PC-9 (cell line): Measurements from ENCODE around the gene FNDC3B. TPM values are rescaled to one million over a fixed set of nuclear protein-coding genes. Genes with fewer than 3 reads are reported as not detected.

Experiments
- BruUV-seq: library from RNA; stranded (reverse); fragments of 400-500 nt; replicated peaks from 2 replicates; lab custom pipeline; 2021; lab: Mats Ljungman, UMichigan
- CTCF ChIA-PET: fragments of 300-600 bp; sonication (Branson Sonifier 250); formaldehyde crosslinking; loops from one replicate; lab custom pipeline; 2022; ENCODE audit warnings: antibody characterized with exemption; lab: Charles Lee
- POLR2A ChIA-PET: fragments of 300-600 bp; sonication (Branson Sonifier 250); formaldehyde crosslinking; loops from one replicate; lab custom pipeline; 2022; ENCODE audit warnings: antibody characterized with exemption; ENCODE audit not compliant: unreplicated experiment; lab: Charles Lee
- DNase-seq, 2 experiments: peaks; one replicate each; pipeline versions ENCODE4 v3.0.0 to v3.0.0-alpha.2; 2015 to 2022; ENCODE audit warnings: mixed read lengths in 1 of 2
- H2AFZ ChIP-seq: fragments of 200-600 bp; sonication (generic); 2 replicates; pipeline ENCODE4 v1.8.1; 2017; ENCODE audit warnings: antibody characterized with exemption
- H3F3A ChIP-seq: fragments of 200-600 bp; sonication (generic); 2 replicates; pipeline ENCODE4 v1.8.1; 2017; ENCODE audit warnings: antibody characterized with exemption, mild to moderate bottlenecking, low read depth; ENCODE audit not compliant: insufficient read depth
- H3K27ac ChIP-seq: fragments of 200-600 bp; sonication (generic); 2 replicates; pipeline ENCODE4 v1.6.1; 2016; ENCODE audit warnings: mixed run types
- H3K27me3 ChIP-seq: fragments of 200-600 bp; sonication (generic); 2 replicates; pipeline ENCODE4 v1.6.1; 2016; ENCODE audit warnings: low read depth, mixed run types; ENCODE audit not compliant: insufficient read depth
- H3K36me3 ChIP-seq: fragments of 200-600 bp; sonication (generic); 2 replicates; pipeline ENCODE4 v1.6.1; 2016; ENCODE audit warnings: low read depth, mixed run types
- H3K4me1 ChIP-seq: fragments of 200-600 bp; sonication (generic); replicated peaks from 2 replicates; pipeline ENCODE4 v1.6.1; 2016; ENCODE audit warnings: mixed run types; ENCODE audit not compliant: insufficient read depth
- H3K4me2 ChIP-seq: fragments of 200-600 bp; sonication (generic); 2 replicates; pipeline ENCODE4 v1.6.1; 2017; ENCODE audit warnings: mixed run types
- H3K4me3 ChIP-seq: fragments of 200-600 bp; sonication (generic); 2 replicates; pipeline ENCODE4 v1.6.1; 2016; ENCODE audit warnings: mixed run types
- H3K79me2 ChIP-seq: fragments of 200-600 bp; sonication (generic); 2 replicates; pipeline ENCODE4 v1.6.1; 2017; ENCODE audit warnings: low read depth, mixed run types
- H3K9me2 ChIP-seq: fragments of 200-600 bp; sonication (generic); 2 replicates; pipeline ENCODE4 v1.8.1; 2017; ENCODE audit warnings: mild to moderate bottlenecking; ENCODE audit not compliant: insufficient read depth
- H3K9me3 ChIP-seq: fragments of 200-600 bp; sonication (generic); 2 replicates; pipeline ENCODE4 v1.8.1; 2016; ENCODE audit warnings: low read depth; ENCODE audit not compliant: insufficient read depth
- H4K20me1 ChIP-seq: fragments of 200-600 bp; sonication (generic); 2 replicates; pipeline ENCODE4 v1.8.1; 2017; ENCODE audit not compliant: insufficient read depth
- CTCF ChIP-seq: fragments of 200-600 bp; sonication (generic); conservative IDR thresholded peaks from 2 replicates; pipeline ENCODE4 v1.6.1; 2017; ENCODE audit warnings: mixed run types, antibody characterized with exemption, mild to moderate bottlenecking, moderate library complexity
- EZH2 ChIP-seq: fragments of 200-600 bp; sonication (generic); IDR thresholded peaks from 2 replicates; pipeline ENCODE4 v1.8.0; 2017; ENCODE audit warnings: antibody characterized with exemption, low read depth
- intact Hi-C: fragments of 100-400 bp; cut with micrococcal nuclease; formaldehyde crosslinking; loops from one replicate; pipeline ENCODE4 v1.10.0; 2022; ENCODE audit not compliant: unreplicated experiment
- total RNA-seq: library from RNA; stranded (reverse); gene quantifications from 2 replicates; pipeline ENCODE4 v1.2.3, GENCODE V29; 2021

Gene FNDC3B
- total RNA-seq, 1 experiment from 2014 or later: 106 TPM

- Histone ChIP-seq H3K27me3 (no peaks in the 10 kb centered on the region), H3K9me3 (no peaks in the 10 kb centered on the region), H3K27ac (peak overlapping the region; percentile 96), H3K36me3 (peaks cover 45% of the 10 kb centered on the region), H3F3A (peaks cover 94% of the 10 kb centered on the region), H3K4me2 (peak overlapping the region; percentile 80), H3K4me1 (peaks cover 100% of the 10 kb centered on the region), H3K4me3 (peak overlapping the region; percentile 0; the same call in 1 of the 2 replicates), H3K79me2 (peaks cover 93% of the 10 kb centered on the region), H2AFZ (no peak overlapping the region), H4K20me1 (peaks cover 5% of the 10 kb centered on the region; the same call in 1 of the 2 replicates), H3K9me2 (no peaks in the 10 kb centered on the region)
- no peak for TF ChIP-seq CTCF
- no peak for TF ChIP-seq EZH2
- peak in 1 of 2 experiments; percentile 96 for DNase-seq
- no TSS peak for BruUV-seq
- POLR2A ChIA-PET: no interaction called here
- intact Hi-C loops: no loop called here
- CTCF ChIA-PET: interaction anchor here (0.6 kb wide), 1 partner anchor 137 kb away, joined by 4 read pairs; no protein-coding TSS in a partner anchor
Measured at GRCh38 chr3:172156586-172156955, 117.2 kb downstream of the FNDC3B start.

GRCh38 chr3:172157564-172158258, 118.3 kb downstream of the FNDC3B start:
- CTCF ChIA-PET: no interaction called here
- no peak for DNase-seq
- Histone ChIP-seq H3K27me3 (no peaks in the 10 kb centered on the region), H3K9me2 (no peaks in the 10 kb centered on the region), H2AFZ (no peak overlapping the region), H3F3A (peaks cover 94% of the 10 kb centered on the region), H4K20me1 (peaks cover 3% of the 10 kb centered on the region; the same call in 1 of the 2 replicates), H3K4me3 (no peak overlapping the region), H3K79me2 (peaks cover 93% of the 10 kb centered on the region), H3K27ac (peak overlapping the region; percentile 96), H3K36me3 (peaks cover 51% of the 10 kb centered on the region), H3K4me2 (peak overlapping the region; percentile 80), H3K9me3 (no peaks in the 10 kb centered on the region), H3K4me1 (peaks cover 92% of the 10 kb centered on the region)
- TF ChIP-seq EZH2 (no peak), CTCF (no peak)
- intact Hi-C loops: no loop called here
- BruUV-seq: no TSS peak
- POLR2A ChIA-PET: interaction anchor here (0.7 kb wide), 1 partner anchor 158 kb away, joined by 3 read pairs; no protein-coding TSS in a partner anchor

- Histone ChIP-seq H3K4me1 (peaks cover 91% of the 10 kb centered on the region), H3F3A (peaks cover 93% of the 10 kb centered on the region), H4K20me1 (peaks cover 10% of the 10 kb centered on the region), H2AFZ (no peak overlapping the region), H3K27ac (peak overlapping the region; percentile 96), H3K4me3 (no peak overlapping the region), H3K36me3 (peaks cover 53% of the 10 kb centered on the region), H3K27me3 (no peaks in the 10 kb centered on the region), H3K9me2 (no peaks in the 10 kb centered on the region), H3K79me2 (peaks cover 95% of the 10 kb centered on the region), H3K9me3 (no peaks in the 10 kb centered on the region), H3K4me2 (no peak overlapping the region)
- no peak for TF ChIP-seq CTCF
- TF ChIP-seq EZH2: no peak
- intact Hi-C loops: no loop called here
- ChIA-PET CTCF (no interaction called here), POLR2A (no interaction called here)
- no TSS peak for BruUV-seq
- no peak for DNase-seq
Measured at GRCh38 chr3:172158741-172159140, 119.4 kb downstream of the FNDC3B start.
